H1 (cell line): ENCODE results near the gene MAP9. TPM values are rescaled to one million over a fixed set of nuclear protein-coding genes. Genes with fewer than 3 reads are reported as not detected.

Experiments used
- CTCF ChIA-PET: fragments of 300-600 bp; sonication (Branson Sonifier 250); formaldehyde crosslinking; loops from one replicate; lab custom pipeline; 2021; ENCODE audit not compliant: partially characterized antibody; lab: Charles Lee
- POLR2A ChIA-PET: fragments of 300-600 bp; sonication (Branson Sonifier 250); formaldehyde crosslinking; loops from one replicate; lab custom pipeline; 2021; ENCODE audit warnings: inconsistent platforms; ENCODE audit not compliant: partially characterized antibody; lab: Charles Lee
- DNase-seq, 2 experiments: peaks; one replicate each; pipeline versions ENCODE4 v3.0.0 to v3.0.0-alpha.2; 2010 to 2022; ENCODE audit warnings: low spot score in 2 of 2, low read depth in 1 of 2, mixed read lengths in 1 of 2
- FAIRE-seq: peaks from 2 replicates; lab custom pipeline; 2011; peaks lifted over from hg19 to GRCh38; lab: Jason Lieb, UNC
- H2AFZ ChIP-seq: 2 replicates; pipeline ENCODE4 v1.8.1; 2012; ENCODE audit warnings: low read length, inconsistent platforms
- H2AK5ac ChIP-seq: 2 replicates; pipeline ENCODE4 v1.6.1; 2013; ENCODE audit warnings: low read depth, low read length
- H2BK120ac ChIP-seq: replicated peaks from 2 replicates; pipeline ENCODE3; 2013; ENCODE audit warnings: low read depth, low read length, inconsistent platforms
- H2BK12ac ChIP-seq: 2 replicates; pipeline ENCODE4 v1.6.1; 2013; ENCODE audit warnings: low read depth, low read length
- H2BK15ac ChIP-seq: 2 replicates; pipeline ENCODE4 v1.6.1; 2013; ENCODE audit warnings: low read length
- H2BK20ac ChIP-seq: 2 replicates; pipeline ENCODE4 v1.6.1; 2013; ENCODE audit warnings: low read length
- H2BK5ac ChIP-seq: 2 replicates; pipeline ENCODE4 v1.6.1; 2013; ENCODE audit warnings: low read depth, low read length
- H3K14ac ChIP-seq: 2 replicates; pipeline ENCODE4 v1.6.1; 2013; ENCODE audit warnings: inconsistent platforms; ENCODE audit not compliant: insufficient read length
- H3K18ac ChIP-seq: 2 replicates; pipeline ENCODE4 v1.6.1; 2013; ENCODE audit warnings: low read length; ENCODE audit errors: extremely low read depth
- H3K23ac ChIP-seq: 2 replicates; pipeline ENCODE4 v1.6.1; 2013; ENCODE audit warnings: inconsistent platforms; ENCODE audit not compliant: insufficient read length
- H3K23me2 ChIP-seq: 2 replicates; pipeline ENCODE4 v1.6.1; 2013; ENCODE audit warnings: low read depth, low read length
- H3K27ac ChIP-seq: 2 replicates; pipeline ENCODE4 v1.6.1; 2011; ENCODE audit warnings: low read depth, low read length, inconsistent platforms
- H3K27me3 ChIP-seq, 4 experiments: replicated peaks in 1 of 4; 1 replicate in 1 of 4; 2 replicates in 3 of 4; pipeline versions ENCODE4 v1.6.1 to v1.8.1; 2011 to 2013; ENCODE audit warnings: low read length in 3 of 4, mild to moderate bottlenecking in 3 of 4, inconsistent platforms in 2 of 4, mixed read lengths in 2 of 4, moderate library complexity in 1 of 4; ENCODE audit not compliant: control insufficient read depth in 3 of 4, insufficient read depth in 3 of 4; ENCODE audit errors: extremely low read depth in 1 of 4
- H3K36me3 ChIP-seq, 4 experiments: 2 replicates each; pipeline versions ENCODE4 v1.6.1 to v1.8.1; 2011 to 2013; ENCODE audit warnings: mild to moderate bottlenecking in 4 of 4, low read length in 3 of 4, moderate library complexity in 2 of 4, control low read depth in 1 of 4, inconsistent platforms in 1 of 4; ENCODE audit not compliant: insufficient read depth in 4 of 4, control insufficient read depth in 2 of 4
- H3K4ac ChIP-seq: replicated peaks from 2 replicates; pipeline ENCODE3; 2013; ENCODE audit warnings: low read length, low read depth, mixed read lengths, inconsistent platforms; ENCODE audit not compliant: insufficient read length
- H3K4me1 ChIP-seq, 4 experiments: replicated peaks in 1 of 4; 1 replicate in 1 of 4; 2 replicates in 3 of 4; pipeline versions ENCODE4 v1.6.1 to v1.8.1; 2011 to 2013; ENCODE audit warnings: low read length in 3 of 4, inconsistent platforms in 2 of 4, mixed read lengths in 1 of 4; ENCODE audit not compliant: insufficient read depth in 4 of 4, control insufficient read depth in 3 of 4
- H3K4me2 ChIP-seq, 2 experiments: 2 replicates each; pipeline versions ENCODE4 v1.6.1 to v1.8.1; 2011 to 2013; ENCODE audit warnings: low read depth in 2 of 2, low read length in 2 of 2, control low read depth in 1 of 2, inconsistent platforms in 1 of 2, mild to moderate bottlenecking in 1 of 2; ENCODE audit not compliant: insufficient read depth in 1 of 2
- H3K4me3 ChIP-seq, 4 experiments: fragments of 200-600, 300-600 bp in 1 of 4; sonication (generic), shearing (Covaris generic), sonication (Bioruptor Twin) in 1 of 4; 2 replicates each; pipeline versions ENCODE4 v1.5.1 to v1.8.1; 2011 to 2016; ENCODE audit warnings: low read length in 4 of 4, low read depth in 3 of 4, control low read depth in 2 of 4, inconsistent platforms in 2 of 4, mild to moderate bottlenecking in 2 of 4, mixed read lengths in 1 of 4, moderate library complexity in 1 of 4; ENCODE audit not compliant: insufficient read depth in 2 of 4; ENCODE audit errors: extremely low read depth in 1 of 4
- H3K56ac ChIP-seq: replicated peaks from 2 replicates; pipeline ENCODE3; 2013; ENCODE audit warnings: low read depth, mild to moderate bottlenecking, mixed read lengths, low read length, inconsistent platforms; ENCODE audit not compliant: insufficient read length
- H3K79me1 ChIP-seq: 2 replicates; pipeline ENCODE4 v1.6.1; 2013; ENCODE audit warnings: low read depth, low read length, control low read depth
- H3K79me2 ChIP-seq, 2 experiments: 2 replicates each; pipeline versions ENCODE4 v1.6.1 to v1.8.1; 2012 to 2013; ENCODE audit warnings: low read length in 2 of 2, mild to moderate bottlenecking in 2 of 2, inconsistent platforms in 1 of 2; ENCODE audit not compliant: insufficient read depth in 2 of 2, control insufficient read depth in 1 of 2
- H3K9ac ChIP-seq, 4 experiments: replicated peaks in 1 of 4; 1 replicate in 1 of 4; 2 replicates in 3 of 4; pipeline versions ENCODE4 v1.6.1 to v1.8.1; 2011 to 2013; ENCODE audit warnings: low read depth in 3 of 4, low read length in 3 of 4, control low read depth in 2 of 4, mild to moderate bottlenecking in 2 of 4, moderate library complexity in 2 of 4, inconsistent platforms in 1 of 4; ENCODE audit errors: extremely low read depth in 1 of 4
- H3K9me3 ChIP-seq, 2 experiments: 2 replicates each; pipeline versions ENCODE4 v1.6.1 to v1.8.1; 2012 to 2013; ENCODE audit warnings: mild to moderate bottlenecking in 2 of 2, moderate library complexity in 2 of 2, control low read depth in 1 of 2, inconsistent platforms in 1 of 2, low read depth in 1 of 2, low read length in 1 of 2, mixed read lengths in 1 of 2; ENCODE audit not compliant: insufficient read depth in 2 of 2
- H4K20me1 ChIP-seq, 2 experiments: replicated peaks in 1 of 2; 2 replicates each; pipeline versions ENCODE3 to v1.8.1; 2011 to 2013; ENCODE audit warnings: inconsistent platforms in 2 of 2, low read length in 2 of 2, mild to moderate bottlenecking in 1 of 2; ENCODE audit not compliant: insufficient read depth in 2 of 2, control insufficient read depth in 1 of 2
- H4K5ac ChIP-seq: 2 replicates; pipeline ENCODE4 v1.6.1; 2013; ENCODE audit warnings: low read length, low read depth, mixed read lengths, inconsistent platforms; ENCODE audit not compliant: insufficient read length
- H4K8ac ChIP-seq: 2 replicates; pipeline ENCODE4 v1.8.0; 2013; ENCODE audit warnings: mild to moderate bottlenecking, moderate library complexity, low read length, inconsistent platforms; ENCODE audit not compliant: insufficient read depth; ENCODE audit errors: extremely low read depth
- H4K91ac ChIP-seq: replicated peaks from 2 replicates; pipeline ENCODE3; 2013; ENCODE audit warnings: low read length, mixed read lengths, inconsistent platforms; ENCODE audit not compliant: insufficient read length
- ASH2L ChIP-seq: fragments of 200-600, 300-600 bp; sonication (generic); IDR thresholded peaks from one replicate; pipeline ENCODE4 v1.7.1; 2017; ENCODE audit warnings: low read length
- EGR1 ChIP-seq: IDR thresholded peaks from 2 replicates; pipeline ENCODE4 v1.6.1; 2011; ENCODE audit warnings: low read depth, low read length, borderline replicate concordance
- EZH2 ChIP-seq: fragments of 200-600 bp; sonication (generic); IDR thresholded peaks from 2 replicates; pipeline ENCODE4 v1.7.1; 2012; ENCODE audit warnings: low read depth, mild to moderate bottlenecking, moderate library complexity, low read length, inconsistent platforms; ENCODE audit not compliant: severe bottlenecking
- KDM1A ChIP-seq: fragments of 200-600, 300-600 bp; sonication (generic); IDR thresholded peaks from 2 replicates; pipeline ENCODE4 v1.7.1; 2016; ENCODE audit warnings: mild to moderate bottlenecking, low read length, borderline replicate concordance
- KDM5A ChIP-seq: fragments of 200-600 bp; IDR thresholded peaks from 2 replicates; pipeline ENCODE4 v1.7.1; 2012; ENCODE audit warnings: mild to moderate bottlenecking, low read length, inconsistent platforms, mixed read lengths
- MAFK ChIP-seq: IDR thresholded peaks from 2 replicates; pipeline ENCODE4 v1.6.1; 2012; ENCODE audit warnings: low read depth, mild to moderate bottlenecking, improper control_type of control experiment, low read length
- POLR2AphosphoS5 ChIP-seq: IDR thresholded peaks from 2 replicates; pipeline ENCODE4 v1.6.1; 2011; ENCODE audit warnings: low read depth, low read length
- RNF2 ChIP-seq: fragments of 200-900, 300-1000 bp; sonication (generic); IDR thresholded peaks from 2 replicates; pipeline ENCODE4 v1.7.1; 2016; ENCODE audit warnings: borderline replicate concordance, low read depth, mild to moderate bottlenecking, antibody characterized with exemption, low read length; ENCODE audit not compliant: poor library complexity, severe bottlenecking; ENCODE audit errors: missing control alignments
- SIN3A ChIP-seq, 2 experiments: IDR thresholded peaks in 1 of 2; conservative IDR thresholded peaks in 1 of 2; 2 replicates each; pipeline ENCODE4 v1.6.1; 2011 to 2012; ENCODE audit warnings: low read length in 2 of 2, improper control_type of control experiment in 1 of 2, low read depth in 1 of 2, mild to moderate bottlenecking in 1 of 2
- SIRT6 ChIP-seq: IDR thresholded peaks from one replicate; pipeline ENCODE4 v1.7.1; 2012; ENCODE audit warnings: low read length, inconsistent platforms
- SIX5 ChIP-seq: IDR thresholded peaks from 2 replicates; pipeline ENCODE4 v1.6.1; 2011; ENCODE audit warnings: mild to moderate bottlenecking, low read depth, low read length
- SP1 ChIP-seq: IDR thresholded peaks from 2 replicates; pipeline ENCODE4 v1.6.1; 2011; ENCODE audit warnings: low read depth, low read length
- SP2 ChIP-seq: IDR thresholded peaks from 2 replicates; pipeline ENCODE4 v1.6.1; 2012; ENCODE audit warnings: mild to moderate bottlenecking, low read length, inconsistent platforms
- SP4 ChIP-seq: IDR thresholded peaks from 2 replicates; pipeline ENCODE4 v1.6.1; 2012; ENCODE audit warnings: low read length, inconsistent platforms
- TAF1 ChIP-seq: IDR thresholded peaks from 2 replicates; pipeline ENCODE4 v1.6.1; 2011; ENCODE audit warnings: mild to moderate bottlenecking, low read depth, low read length
- TAF7 ChIP-seq: optimal IDR thresholded peaks from 2 replicates; pipeline ENCODE3; 2011; ENCODE audit warnings: low read depth, mild to moderate bottlenecking, inconsistent platforms, low read length, moderate library complexity, borderline replicate concordance
- WGBS, 2 experiments: shearing (Covaris generic) in 1 of 2; methylation state at CpG; one replicate each; pipeline versions ENCODE4 v1.1.6 to v1.1.7; 2013 to 2015; ENCODE audit warnings: low lambda C conversion rate in 2 of 2, mixed read lengths in 2 of 2, inconsistent platforms in 1 of 2, low coverage in 1 of 2, missing lambda C conversion rate in 1 of 2; ENCODE audit not compliant: insufficient replicate concordance in 2 of 2, insufficient coverage in 1 of 2, insufficient read length in 1 of 2; ENCODE audit errors: extremely low coverage in 1 of 2, missing lambda C conversion rate in 1 of 2; 5-methylcytosine and 5-hydroxymethylcytosine counted together
- polyA plus RNA-seq, 7 experiments: library from polyadenylated mRNA; depleted of rRNA in 3 of 7; stranded (reverse) in 5 of 7; unstranded in 2 of 7; fragments of >200 nt in 5 of 7; fragments of 200-250 nt in 2 of 7; gene quantifications; 1 replicate in 5 of 7; 2 replicates in 1 of 7; 4 replicates in 1 of 7; pipeline versions ENCODE4 v1.2.1 to v1.2.3, GENCODE V29; 2011 to 2013; ENCODE audit warnings: missing spikeins in 2 of 7, mixed read lengths in 2 of 7
- total RNA-seq: library from RNA; stranded (reverse); fragmentation: NEBNext Ultra II Directional; extraction: Animal tissue kit (Norgen Biotek cat#: 25700); gene quantifications from 2 replicates; pipeline ENCODE4 v1.2.1, GENCODE V29; 2021

The MAP9 gene
- total and polyA plus RNA-seq, 2 of the 8 experiments (the other 6 are each of a cell fraction or from before 2014, with no cell fraction given): 2.1 to 18.9 TPM

- H4K91ac ChIP-seq: no peak overlapping the region
- WGBS, 2 experiments: 85% methylated on average over 2 of the region's 2 CpGs; no CpG with 5 or more reads in 1 of the 2 experiments
- H2BK5ac ChIP-seq: no peak overlapping the region
- no peak overlapping the region for H2AK5ac ChIP-seq
- H4K8ac ChIP-seq: no peak overlapping the region
- CTCF ChIA-PET: no interaction called here
- H2BK20ac ChIP-seq: no peak overlapping the region
- H4K5ac ChIP-seq: no peak overlapping the region
- no peak overlapping the region for H3K14ac ChIP-seq
- H3K56ac ChIP-seq: no peak overlapping the region
- FAIRE-seq (no peak), DNase-seq (no peak)
- H3K27me3 ChIP-seq: 0 out of 7 replicates have a peak, but pooled peaks cover 0 to 4% (median 0%) of the 10 kb centered on the region in 4 experiments
- no peak overlapping the region for H3K4me2 ChIP-seq
- no peak overlapping the region for H2AFZ ChIP-seq
- POLR2A ChIA-PET: no interaction called here
- H3K36me3 ChIP-seq: no peaks in the 10 kb centered on the region
- H3K79me2 ChIP-seq: no peaks in the 10 kb centered on the region
- H2BK12ac ChIP-seq: no peak overlapping the region
- H3K9ac ChIP-seq: no peak overlapping the region
- H2BK120ac ChIP-seq: no peak overlapping the region
- no peak overlapping the region for H3K27ac ChIP-seq
- no peak overlapping the region for H3K18ac ChIP-seq
- no peaks in the 10 kb centered on the region for H3K9me3 ChIP-seq
- no peak overlapping the region for H3K23ac ChIP-seq
- no peaks in the 10 kb centered on the region for H3K23me2 ChIP-seq
- H4K20me1 ChIP-seq: no peaks in the 10 kb centered on the region
- H3K4me3 ChIP-seq: no peak overlapping the region
- H3K4ac ChIP-seq: no peak overlapping the region
- H2BK15ac ChIP-seq: no peak overlapping the region
- no peaks in the 10 kb centered on the region for H3K4me1 ChIP-seq
- H3K79me1 ChIP-seq: no peaks in the 10 kb centered on the region
- TF ChIP-seq EZH2 (no peak), SP2 (no peak), SIX5 (no peak), SIN3A (conservative IDR thresholded peaks at IDR 0.05 in 1 of 2, IDR thresholded peaks at IDR 0.05 in 1 of 2; ENCODE audit: low read depth in 1 of 2, low read length in 2 of 2) (no peak), KDM1A (no peak), POLR2AphosphoS5 (no peak), ASH2L (no peak), TAF1 (no peak), KDM5A (no peak), TAF7 (no peak), SP1 (no peak), RNF2 (no peak), SIRT6 (no peak), MAFK (no peak), SP4 (no peak), EGR1 (no peak)
Measured at GRCh38 chr4:155405059-155405458, 28.3 kb upstream of the MAP9 start.
